ENCODE measurements around the gene RNU5B-1. TPM values are rescaled to one million over a fixed set of nuclear protein-coding genes. Genes with fewer than 3 reads are reported as not detected.

The RNU5B-1 gene
- polyA plus RNA-seq = not detected
- long read RNA-seq, donor 1 = 0 reads
- long read RNA-seq, donor 2 = 0 reads
- long read RNA-seq, donor 3 = 0 reads
- long read RNA-seq, donor 4 = 0 reads
- long read RNA-seq, donor 5 = 0 reads
- long read RNA-seq, donor 6 = 0 reads
- long read RNA-seq, donor 7 = 0 reads
- long read RNA-seq, donor 8 = 0 reads
- long read RNA-seq, donor 9 = 0 reads
- long read RNA-seq, donor 10 = 0 reads

DNA sequence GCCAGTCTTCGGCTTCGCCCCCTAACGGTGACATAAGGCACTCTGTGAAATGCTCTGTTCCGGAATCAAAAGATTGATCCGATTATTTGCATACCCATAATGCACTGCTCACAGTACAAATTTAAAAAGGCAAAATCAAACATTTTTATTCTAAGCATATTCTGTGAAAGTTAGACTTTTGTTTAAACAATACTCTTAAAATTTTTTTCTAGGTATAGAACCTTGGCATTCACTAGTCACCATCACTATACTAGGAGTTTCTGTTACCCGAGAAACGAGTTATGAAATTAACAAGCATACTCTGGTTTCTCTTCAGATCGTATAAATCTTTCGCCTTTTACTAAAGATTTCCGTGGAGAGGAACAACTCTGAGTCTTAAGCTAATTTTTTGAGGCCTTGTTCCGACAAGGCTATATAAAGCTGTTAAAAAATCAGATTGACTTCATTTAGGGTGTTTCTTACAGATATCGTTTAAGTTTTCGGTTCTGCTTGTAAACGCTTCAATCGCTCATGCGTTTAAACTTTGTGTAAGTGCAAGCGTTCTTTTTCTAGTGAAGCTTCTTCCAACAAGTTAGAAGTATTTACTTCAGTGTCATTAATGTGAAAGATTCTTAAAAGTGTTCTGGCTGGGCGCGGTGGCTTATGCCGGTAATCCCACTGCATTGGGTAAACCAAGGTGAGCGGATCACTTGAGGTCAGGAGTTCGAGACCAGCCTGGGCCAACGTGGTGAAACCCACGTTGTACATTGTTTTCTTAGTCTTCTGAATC is at the start of gene RNU5B-1:
Gene RNU5B-1 (plus strand): TSS at position 297 of the 769 bp plus-strand sequence.
- no peaks in the 10 kb centered on the region for H3K9me3 ChIP-seq (ENCODE audit: control insufficient read depth in 2 of 2, insufficient read depth in 1 of 2, low read depth in 1 of 2, low read length in 1 of 2)
- H3K4me3 ChIP-seq (ENCODE audit: low read depth in 1 of 3, low read length in 3 of 3) = peak within 1 kb of the TSS; percentile 34 to 71 (median 39)
- no peaks in the 10 kb centered on the region for H3K27me3 ChIP-seq (ENCODE audit: control insufficient read depth in 3 of 3, insufficient read depth in 3 of 3, low read length in 3 of 3)
- DNase-seq (peak; percentile 89 to 92), FAIRE-seq (no peak)
- WGBS, 3 donors = 0 to 1% (median 1%) methylated on average over 24 of the region's 24 CpGs
- H3K36me3 ChIP-seq (ENCODE audit: control insufficient read depth in 3 of 3, insufficient read depth in 2 of 3, low read depth in 1 of 3, low read length in 3 of 3) = no peaks in the 10 kb centered on the region
- H3K27ac ChIP-seq (ENCODE audit: low read depth in 1 of 3, low read length in 2 of 3) = peak within 1 kb of the TSS; percentile 50 to 91 (median 84)
- peaks cover 0 to 11% (median 0%) of the 10 kb centered on the region in 3 donors for H3K4me1 ChIP-seq (ENCODE audit: control insufficient read depth in 3 of 3, insufficient read depth in 2 of 3, low read depth in 1 of 3, low read length in 2 of 3)

DNA sequence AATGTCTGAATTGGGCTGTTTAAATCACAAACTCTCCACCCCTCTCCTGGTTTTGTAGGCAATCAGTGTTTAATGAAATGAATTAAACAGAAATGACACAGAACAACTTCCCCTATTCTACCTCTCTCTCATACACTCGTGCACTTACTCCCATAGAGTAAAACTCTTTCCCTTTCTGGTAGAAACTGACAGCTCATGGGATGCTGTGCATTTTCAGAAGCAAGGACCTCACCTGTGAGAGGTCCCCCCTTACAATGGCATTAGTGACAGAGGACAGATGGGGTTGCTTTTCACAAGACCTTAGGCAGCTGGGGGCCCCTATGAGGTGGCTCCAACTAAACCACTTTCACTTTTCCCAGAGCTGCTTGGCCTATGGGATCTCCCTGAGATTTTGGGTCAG is 49.7 kb upstream of the RNU5B-1 start:
- no peak for FAIRE-seq
- no peaks in the 10 kb centered on the region for H3K9me3 ChIP-seq (ENCODE audit: control insufficient read depth in 2 of 2, insufficient read depth in 1 of 2, low read depth in 1 of 2, low read length in 1 of 2)
- peaks cover 0 to 27% (median 9%) of the 10 kb centered on the region in 3 donors for H3K36me3 ChIP-seq (ENCODE audit: control insufficient read depth in 3 of 3, insufficient read depth in 2 of 3, low read depth in 1 of 3, low read length in 3 of 3)
- H3K4me3 ChIP-seq (ENCODE audit: low read depth in 1 of 3, low read length in 3 of 3) = no peak overlapping the region
- peaks cover 0 to 23% (median 2%) of the 10 kb centered on the region in 3 donors for H3K4me1 ChIP-seq (ENCODE audit: control insufficient read depth in 3 of 3, insufficient read depth in 2 of 3, low read depth in 1 of 3, low read length in 2 of 3)
- no peaks in the 10 kb centered on the region for H3K27me3 ChIP-seq (ENCODE audit: control insufficient read depth in 3 of 3, insufficient read depth in 3 of 3, low read length in 3 of 3)
- 63 to 96% (median 95%) methylated on average over 1 of the region's 1 CpG for WGBS, 3 donors
- no peak for DNase-seq
- no peak overlapping the region for H3K27ac ChIP-seq (ENCODE audit: low read depth in 1 of 3, low read length in 2 of 3)

DNA sequence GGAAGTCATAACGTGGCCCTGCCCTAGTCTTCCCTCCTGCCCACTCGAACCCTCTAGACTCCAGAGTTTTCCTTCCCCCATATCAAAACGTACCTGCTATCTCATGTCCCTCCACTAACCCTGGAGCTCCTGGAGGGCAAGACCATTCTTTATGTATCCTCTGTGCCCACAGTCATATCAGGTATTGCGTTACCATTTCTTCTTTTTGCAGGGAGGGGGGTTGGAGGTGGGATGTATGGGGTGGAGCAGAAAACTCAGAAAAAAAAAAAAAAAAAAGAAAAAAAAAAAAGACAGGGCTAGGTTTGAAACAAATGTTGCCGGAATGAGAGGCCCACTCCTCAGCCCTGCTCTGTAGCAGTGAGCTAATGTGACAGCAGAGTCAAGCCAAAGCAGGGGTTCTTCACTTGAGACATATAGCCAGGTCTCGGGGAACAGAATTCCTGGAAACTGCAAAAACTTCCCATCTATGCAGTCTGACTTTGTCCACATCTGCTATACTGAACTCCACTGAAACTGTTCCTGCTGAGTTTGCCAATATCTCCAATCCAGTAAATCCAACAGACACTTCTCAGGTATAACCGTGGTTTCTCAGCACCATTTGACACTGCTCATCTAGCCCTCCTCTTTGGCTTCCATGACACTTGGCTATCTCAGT is 48.9 kb upstream of the RNU5B-1 start:
- Histone ChIP-seq H3K36me3 (ENCODE audit: control insufficient read depth in 3 of 3, insufficient read depth in 2 of 3, low read depth in 1 of 3, low read length in 3 of 3) (peaks cover 0 to 30% (median 13%) of the 10 kb centered on the region in 3 donors), H3K27ac (ENCODE audit: low read depth in 1 of 3, low read length in 2 of 3) (no peak overlapping the region), H3K4me3 (ENCODE audit: low read depth in 1 of 3, low read length in 3 of 3) (no peak overlapping the region), H3K9me3 (ENCODE audit: control insufficient read depth in 2 of 2, insufficient read depth in 1 of 2, low read depth in 1 of 2, low read length in 1 of 2) (no peaks in the 10 kb centered on the region), H3K27me3 (ENCODE audit: control insufficient read depth in 3 of 3, insufficient read depth in 3 of 3, low read length in 3 of 3) (no peaks in the 10 kb centered on the region), H3K4me1 (ENCODE audit: control insufficient read depth in 3 of 3, insufficient read depth in 2 of 3, low read depth in 1 of 3, low read length in 2 of 3) (peaks cover 0 to 27% (median 2%) of the 10 kb centered on the region in 3 donors)
- FAIRE-seq (no peak), DNase-seq (no peak)
- WGBS, 3 donors = 94 to 96% (median 95%) methylated on average over 7 of the region's 7 CpGs

DNA sequence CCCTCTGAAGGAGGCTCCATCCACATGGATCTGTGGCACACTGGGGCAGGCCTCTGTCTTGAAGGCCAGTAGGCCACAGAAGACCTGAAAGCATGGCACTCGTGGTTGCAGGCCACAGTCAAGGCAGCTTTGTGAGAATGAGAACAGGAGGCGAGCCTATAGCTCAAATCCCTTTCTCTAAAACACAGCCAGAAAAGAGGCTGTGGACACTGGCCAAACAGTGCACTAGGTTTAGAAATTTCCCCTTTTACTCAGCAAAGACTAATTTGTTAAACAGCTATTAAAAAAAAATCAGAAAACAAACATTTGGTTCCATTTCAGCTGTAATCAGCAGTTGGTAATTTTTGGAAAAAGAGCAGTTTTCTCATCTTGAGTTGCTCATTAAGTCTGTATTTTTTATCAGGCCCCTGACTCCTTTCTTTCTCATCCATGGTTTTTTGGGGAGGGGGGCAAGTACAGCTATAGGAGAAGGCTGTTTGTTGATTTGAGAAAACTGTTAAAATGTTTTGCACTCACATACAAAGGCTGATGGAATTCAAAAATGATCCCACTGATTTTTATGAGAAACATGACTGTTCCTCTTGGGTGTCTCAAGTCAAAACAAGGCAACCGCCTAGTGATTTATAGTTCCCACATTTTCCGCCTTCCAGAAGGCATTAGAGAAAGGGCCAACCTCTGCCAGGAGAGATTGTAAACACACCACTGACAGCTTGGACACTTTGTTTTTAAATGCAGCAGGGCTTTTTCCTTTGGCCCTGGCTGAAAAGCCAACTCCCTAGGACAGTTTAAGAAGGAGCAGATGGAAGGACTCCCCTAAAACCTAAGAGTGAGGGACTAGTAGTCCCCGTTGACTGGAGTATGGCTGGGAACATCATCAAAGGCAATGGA is 45.9 kb upstream of the RNU5B-1 start:
- Histone ChIP-seq H3K4me3 (ENCODE audit: low read depth in 1 of 3, low read length in 3 of 3) (no peak overlapping the region), H3K36me3 (ENCODE audit: control insufficient read depth in 3 of 3, insufficient read depth in 2 of 3, low read depth in 1 of 3, low read length in 3 of 3) (peaks cover 0 to 45% (median 18%) of the 10 kb centered on the region in 3 donors), H3K27me3 (ENCODE audit: control insufficient read depth in 3 of 3, insufficient read depth in 3 of 3, low read length in 3 of 3) (no peaks in the 10 kb centered on the region), H3K4me1 (ENCODE audit: control insufficient read depth in 3 of 3, insufficient read depth in 2 of 3, low read depth in 1 of 3, low read length in 2 of 3) (peaks cover 0 to 27% (median 2%) of the 10 kb centered on the region in 3 donors), H3K9me3 (ENCODE audit: control insufficient read depth in 2 of 2, insufficient read depth in 1 of 2, low read depth in 1 of 2, low read length in 1 of 2) (no peaks in the 10 kb centered on the region), H3K27ac (ENCODE audit: low read depth in 1 of 3, low read length in 2 of 3) (peak overlapping the region in 2 of 3 donors; percentile 77 to 79)
- 67 to 89% (median 87%) methylated on average over 5 of the region's 5 CpGs for WGBS, 3 donors
- FAIRE-seq (no peak), DNase-seq (no peak)

DNA sequence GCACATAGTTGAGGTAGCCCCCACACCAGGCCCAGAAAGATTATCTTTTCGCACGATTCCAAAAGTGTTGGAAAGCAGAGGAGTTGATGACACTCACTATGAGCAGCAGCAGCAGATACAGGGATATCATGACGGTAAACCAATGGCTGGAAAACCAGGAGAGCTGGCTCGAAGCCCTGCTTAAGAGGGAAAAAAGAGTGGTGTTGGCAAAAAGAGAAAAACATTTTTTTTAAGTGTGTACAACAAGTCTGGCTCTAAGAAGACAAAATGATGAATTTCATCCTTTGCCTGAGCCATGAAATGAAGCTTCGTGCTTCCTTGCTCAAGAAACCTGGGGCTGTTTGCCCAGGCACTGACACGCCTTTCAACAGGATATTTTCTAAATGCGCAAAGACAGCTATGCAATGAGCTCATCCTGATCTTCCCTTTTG is 45.1 kb upstream of the RNU5B-1 start:
- Histone ChIP-seq H3K27me3 (ENCODE audit: control insufficient read depth in 3 of 3, insufficient read depth in 3 of 3, low read length in 3 of 3) (no peaks in the 10 kb centered on the region), H3K9me3 (ENCODE audit: control insufficient read depth in 2 of 2, insufficient read depth in 1 of 2, low read depth in 1 of 2, low read length in 1 of 2) (no peaks in the 10 kb centered on the region), H3K27ac (ENCODE audit: low read depth in 1 of 3, low read length in 2 of 3) (peak overlapping the region in 2 of 3 donors; percentile 69 to 79), H3K4me3 (ENCODE audit: low read depth in 1 of 3, low read length in 3 of 3) (no peak overlapping the region), H3K36me3 (ENCODE audit: control insufficient read depth in 3 of 3, insufficient read depth in 2 of 3, low read depth in 1 of 3, low read length in 3 of 3) (peaks cover 0 to 41% (median 18%) of the 10 kb centered on the region in 3 donors), H3K4me1 (ENCODE audit: control insufficient read depth in 3 of 3, insufficient read depth in 2 of 3, low read depth in 1 of 3, low read length in 2 of 3) (peaks cover 0 to 27% (median 2%) of the 10 kb centered on the region in 3 donors)
- 75 to 94% (median 90%) methylated on average over 7 of the region's 7 CpGs for WGBS, 3 donors
- DNase-seq (no peak), FAIRE-seq (no peak)

DNA sequence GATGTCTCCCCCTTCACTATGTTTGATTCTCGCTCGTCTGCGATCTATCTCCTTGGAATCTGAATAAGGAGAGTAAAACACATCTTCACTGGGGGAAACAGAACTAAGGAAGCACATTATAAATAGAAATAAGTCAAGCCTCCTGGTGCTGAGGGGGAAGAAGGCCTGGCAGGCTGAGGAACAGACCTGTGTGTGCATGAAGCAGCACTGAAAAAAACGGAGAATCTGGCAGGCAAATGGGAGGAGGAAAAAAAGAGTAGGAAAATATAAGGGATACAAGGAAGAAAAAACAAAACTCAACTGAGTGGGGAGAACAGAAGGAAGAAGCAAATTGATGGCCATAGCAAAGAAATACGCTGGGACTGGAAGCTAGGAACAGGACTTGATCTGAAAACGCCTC is 43.5 kb upstream of the RNU5B-1 start:
- Histone ChIP-seq H3K27ac (ENCODE audit: low read depth in 1 of 3, low read length in 2 of 3) (no peak overlapping the region), H3K9me3 (ENCODE audit: control insufficient read depth in 2 of 2, insufficient read depth in 1 of 2, low read depth in 1 of 2, low read length in 1 of 2) (no peaks in the 10 kb centered on the region), H3K27me3 (ENCODE audit: control insufficient read depth in 3 of 3, insufficient read depth in 3 of 3, low read length in 3 of 3) (no peaks in the 10 kb centered on the region), H3K4me3 (ENCODE audit: low read depth in 1 of 3, low read length in 3 of 3) (no peak overlapping the region), H3K36me3 (ENCODE audit: control insufficient read depth in 3 of 3, insufficient read depth in 2 of 3, low read depth in 1 of 3, low read length in 3 of 3) (peaks cover 0 to 42% (median 18%) of the 10 kb centered on the region in 3 donors), H3K4me1 (ENCODE audit: control insufficient read depth in 3 of 3, insufficient read depth in 2 of 3, low read depth in 1 of 3, low read length in 2 of 3) (peaks cover 0 to 27% (median 2%) of the 10 kb centered on the region in 3 donors)
- 93 to 96% (median 94%) methylated on average over 6 of the region's 6 CpGs for WGBS, 3 donors
- FAIRE-seq (no peak), DNase-seq (no peak)

DNA sequence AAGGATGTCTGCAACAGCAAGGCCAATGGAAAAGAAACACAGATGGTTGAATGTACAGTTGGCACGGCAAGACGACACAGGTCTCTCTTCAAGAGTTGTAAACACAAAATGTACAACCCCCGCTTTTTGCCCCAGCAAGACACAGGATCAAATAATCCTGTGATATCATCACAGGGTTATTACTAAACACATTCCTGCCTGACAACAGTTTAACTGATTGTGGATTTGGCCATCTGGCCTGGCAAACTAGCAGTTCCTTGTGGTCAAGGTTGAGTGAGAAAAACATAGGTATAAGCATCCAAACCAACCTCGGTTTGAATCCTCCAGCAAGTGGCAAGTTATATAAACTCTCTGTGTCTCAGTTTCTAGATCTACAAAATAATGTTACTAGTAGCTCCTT is 41.2 kb upstream of the RNU5B-1 start:
- no peak for FAIRE-seq
- Histone ChIP-seq H3K4me1 (ENCODE audit: control insufficient read depth in 3 of 3, insufficient read depth in 2 of 3, low read depth in 1 of 3, low read length in 2 of 3) (peaks cover 0 to 19% (median 0%) of the 10 kb centered on the region in 3 donors), H3K27me3 (ENCODE audit: control insufficient read depth in 3 of 3, insufficient read depth in 3 of 3, low read length in 3 of 3) (no peaks in the 10 kb centered on the region), H3K27ac (ENCODE audit: low read depth in 1 of 3, low read length in 2 of 3) (no peak overlapping the region), H3K9me3 (ENCODE audit: control insufficient read depth in 2 of 2, insufficient read depth in 1 of 2, low read depth in 1 of 2, low read length in 1 of 2) (no peaks in the 10 kb centered on the region), H3K4me3 (ENCODE audit: low read depth in 1 of 3, low read length in 3 of 3) (no peak overlapping the region), H3K36me3 (ENCODE audit: control insufficient read depth in 3 of 3, insufficient read depth in 2 of 3, low read depth in 1 of 3, low read length in 3 of 3) (peaks cover 3 to 45% (median 18%) of the 10 kb centered on the region in 3 donors)
- WGBS, 3 donors = 93 to 95% (median 93%) methylated on average over 4 of the region's 4 CpGs
- no peak for DNase-seq
